SK-N-MC (cell line): ENCODE data around the gene TXLNA.
"Not testable (repeated sequence)": the region's sequence is repeated elsewhere in the genome, so short reads cannot be mapped to it uniquely, and the experiment has no call there.

Experiments
- DNase-seq: peaks from one replicate; pipeline ENCODE4 v3.0.0-alpha.2; 2011; ENCODE audit warnings: low read depth, low spot score
- H3K27ac ChIP-seq: fragments of 200-600 bp; sonication (generic); 2 replicates; pipeline ENCODE4 v1.5.1; 2016; ENCODE audit warnings: mixed run types
- H3K36me3 ChIP-seq: fragments of 200-600 bp; sonication (generic); 2 replicates; pipeline ENCODE4 v1.6.1; 2017; ENCODE audit warnings: antibody characterized with exemption, low read length, mixed read lengths; ENCODE audit not compliant: insufficient read depth
- H3K4me3 ChIP-seq: fragments of 200-600 bp; sonication (generic); 2 replicates; pipeline ENCODE4 v1.5.1; 2016
- H3K9ac ChIP-seq: fragments of 200-600 bp; sonication (generic); 2 replicates; pipeline ENCODE4 v1.8.0; 2017; ENCODE audit warnings: mixed run types, mixed read lengths; ENCODE audit not compliant: insufficient read length
- H3K9me3 ChIP-seq: fragments of 200-600 bp; sonication (generic); 2 replicates; pipeline ENCODE4 v1.6.1; 2017; ENCODE audit warnings: low read depth, mild to moderate bottlenecking, antibody characterized with exemption, low read length, moderate library complexity, mixed read lengths
- EZH2 ChIP-seq: fragments of 200-600 bp; sonication (generic); IDR thresholded peaks from one replicate; pipeline ENCODE4 v1.6.1; 2017; ENCODE audit warnings: antibody characterized with exemption
- FOXP2 ChIP-seq: optimal IDR thresholded peaks from 2 replicates; pipeline ENCODE3; 2011; ENCODE audit warnings: mild to moderate bottlenecking, moderate library complexity; ENCODE audit not compliant: insufficient read depth; ENCODE audit errors: extremely low read length, control extremely low read depth
- POLR2AphosphoS5 ChIP-seq: IDR thresholded peaks from 2 replicates; pipeline ENCODE4 v1.6.1; 2012; ENCODE audit warnings: mild to moderate bottlenecking, low read depth, low read length, borderline replicate concordance

The TXLNA gene

DNA sequence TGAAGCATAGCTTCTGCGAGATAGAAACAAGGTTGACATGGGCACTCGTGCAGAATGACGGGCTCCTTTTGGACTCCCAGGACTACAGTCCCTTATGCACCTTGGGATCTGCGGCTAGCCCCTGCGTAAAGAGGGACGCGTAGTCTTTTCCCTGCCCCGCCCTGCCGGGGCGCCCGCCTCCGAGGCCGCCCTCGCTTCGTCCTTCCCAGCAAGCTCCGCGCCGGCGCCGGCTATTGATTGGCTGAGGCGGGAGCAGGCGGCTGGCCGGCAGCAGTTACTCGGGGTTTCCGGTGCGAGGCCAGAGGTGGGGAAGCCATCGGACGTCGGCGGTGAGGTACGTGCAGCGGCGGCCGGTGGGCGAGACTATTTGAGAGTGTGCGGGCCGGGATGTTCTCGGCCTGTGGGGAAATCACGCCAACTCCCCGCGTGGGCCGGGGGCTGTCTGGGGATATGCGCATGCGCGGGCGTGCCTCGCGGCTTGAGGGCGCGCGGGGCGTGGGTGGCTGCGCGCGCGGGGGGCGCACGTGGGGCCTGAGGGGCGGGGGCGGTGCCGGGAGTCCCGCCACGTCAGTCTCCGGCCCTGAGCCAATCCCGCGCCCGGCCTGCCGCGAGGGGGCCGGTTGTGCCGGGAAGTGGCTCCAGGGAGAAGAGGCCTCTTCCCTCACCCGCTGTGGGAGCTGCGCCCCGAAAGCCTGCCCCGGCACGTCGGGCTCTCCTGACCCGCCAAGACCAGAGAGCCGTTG lies at the start of gene TXLNA:
Gene TXLNA (plus strand): TSS at position 233 of the 743 bp plus-strand sequence. CDS start 671 bp downstream, outside the sequence.
- H3K27ac ChIP-seq: peak within 1 kb of the TSS; percentile 80
- DNase-seq: no peak
- peaks cover 3% of the 10 kb centered on the region; the same call in 1 of the 2 replicates for H3K36me3 ChIP-seq
- TF ChIP-seq POLR2AphosphoS5 (peak; percentile 80; the same call in 1 of the 2 replicates), EZH2 (no peak), FOXP2 (no peak)
- H3K4me3 ChIP-seq: peak within 1 kb of the TSS; percentile 79
- H3K9ac ChIP-seq: peak within 1 kb of the TSS; percentile 88
- H3K9me3 ChIP-seq: no peaks in the 10 kb centered on the region

DNA sequence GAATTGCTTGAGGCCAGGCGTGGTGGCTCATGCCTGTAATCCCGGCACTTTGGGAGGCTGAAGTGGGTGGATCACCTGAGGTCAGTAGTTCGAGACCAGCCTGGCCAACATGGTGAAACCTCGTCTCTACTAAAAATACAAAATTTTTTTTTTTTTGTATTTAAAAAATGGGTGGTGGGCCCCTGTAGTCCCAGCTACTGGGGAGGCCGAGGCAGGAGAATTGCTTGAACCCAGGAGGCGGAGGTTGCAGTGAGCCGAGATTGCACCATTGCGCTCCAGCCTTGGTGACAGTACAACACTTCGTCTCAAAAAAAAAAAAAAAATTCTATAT lies 45.6 kb upstream of the TXLNA start:
- H3K36me3 ChIP-seq, H3K27ac ChIP-seq, H3K9ac ChIP-seq, DNase-seq, H3K9me3 ChIP-seq, H3K4me3 ChIP-seq: not testable (repeated sequence)

DNA sequence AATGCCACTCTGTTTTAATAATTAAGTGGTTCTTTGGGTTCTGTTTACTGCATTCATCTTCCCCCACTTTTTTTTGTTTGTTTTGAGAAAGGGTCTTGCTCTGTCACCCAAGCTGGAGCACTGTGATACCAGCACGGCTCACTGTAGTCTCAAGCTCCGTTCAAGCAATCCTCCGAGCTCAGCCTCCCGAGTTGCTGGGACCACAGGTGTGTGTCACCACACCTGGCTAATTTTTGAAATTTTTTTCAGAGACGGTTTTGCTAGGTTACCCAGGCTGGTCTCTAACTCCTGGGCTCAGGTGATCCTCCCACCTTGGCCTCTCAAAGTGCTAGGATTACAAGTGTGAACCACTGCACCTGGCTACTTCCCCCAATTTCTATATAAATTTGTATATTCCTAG lies 42.4 kb upstream of the TXLNA start:
- Histone ChIP-seq H3K36me3 (no peaks in the 10 kb centered on the region), H3K4me3 (no peak overlapping the region), H3K27ac (no peak overlapping the region), H3K9ac (no peak overlapping the region), H3K9me3 (no peaks in the 10 kb centered on the region)
- DNase-seq: no peak
- TF ChIP-seq EZH2 (no peak), FOXP2 (no peak)

DNA sequence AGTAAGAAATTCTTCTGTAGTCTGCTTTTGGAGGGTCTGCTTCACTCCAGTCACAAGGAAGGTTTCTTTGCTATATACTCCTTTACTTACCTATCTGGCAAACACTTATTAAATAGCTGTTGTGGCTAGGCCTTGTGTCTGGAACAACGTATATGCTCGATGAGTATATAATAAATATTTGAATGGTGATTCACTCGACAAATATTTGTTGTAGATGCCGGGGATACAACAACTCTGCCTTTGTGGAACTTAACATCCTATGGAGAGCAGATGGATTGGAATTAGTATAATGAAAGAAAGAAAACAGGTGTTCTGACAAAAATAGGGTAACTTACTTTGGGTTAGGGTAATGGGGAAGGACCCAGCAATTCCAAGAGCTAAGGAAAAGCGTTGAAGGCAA lies 40.5 kb upstream of the TXLNA start:
- no peak overlapping the region for H3K9ac ChIP-seq
- H3K36me3 ChIP-seq: no peaks in the 10 kb centered on the region
- H3K9me3 ChIP-seq: no peaks in the 10 kb centered on the region
- H3K4me3 ChIP-seq: no peak overlapping the region
- H3K27ac ChIP-seq: 0 out of 2 replicates have a peak overlapping the region, but pooled peaks have one; percentile 10
- TF ChIP-seq POLR2AphosphoS5 (no peak), FOXP2 (no peak), EZH2 (no peak)
- no peak for DNase-seq

DNA sequence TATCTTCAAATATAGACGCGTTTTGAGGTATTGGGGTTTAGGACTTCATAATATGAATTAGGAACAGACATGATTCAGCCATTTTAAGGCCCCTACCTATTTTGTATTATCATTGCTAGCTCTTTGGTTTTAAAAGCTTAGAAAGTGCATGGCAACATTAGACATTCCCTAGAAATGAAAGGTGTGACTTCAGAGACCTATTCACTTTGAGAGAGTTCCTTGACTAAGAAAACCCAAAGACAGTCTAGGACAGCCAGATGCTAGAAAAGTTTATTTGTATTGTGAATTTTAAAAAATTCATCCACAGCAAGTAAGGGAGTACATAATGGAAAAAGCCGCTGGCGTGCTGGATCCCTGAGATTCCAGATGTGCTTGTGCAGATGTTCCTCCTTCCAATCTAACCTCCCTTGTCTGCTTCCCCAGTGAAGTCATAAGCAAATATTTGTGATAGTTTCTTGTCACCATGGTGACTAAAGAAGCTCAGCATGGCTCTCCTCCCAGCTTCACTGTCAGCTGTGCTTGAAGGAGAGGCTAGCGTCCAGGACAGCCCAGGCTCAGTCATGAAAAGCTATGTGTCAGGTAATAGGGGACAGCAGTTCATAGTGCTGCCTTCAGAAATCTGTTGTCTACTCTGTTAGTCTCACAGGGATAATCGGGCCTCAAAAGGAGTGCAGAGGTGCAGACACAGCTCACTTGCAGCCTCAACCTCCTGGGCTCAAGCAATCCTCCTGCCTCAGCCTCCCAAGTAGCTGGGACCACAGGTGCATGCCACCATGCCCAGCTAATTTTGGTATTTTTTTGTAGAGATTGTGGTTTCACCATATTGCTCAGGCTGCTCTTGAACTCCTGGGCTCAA lies 36.8 kb upstream of the TXLNA start:
- no peak overlapping the region for H3K4me3 ChIP-seq
- TF ChIP-seq EZH2 (no peak), FOXP2 (no peak), POLR2AphosphoS5 (no peak)
- peaks cover 8% of the 10 kb centered on the region; the same call in 1 of the 2 replicates for H3K36me3 ChIP-seq
- 0 out of 2 replicates have a peak, but pooled peaks cover 5% of the 10 kb centered on the region for H3K9me3 ChIP-seq
- H3K9ac ChIP-seq: no peak overlapping the region
- no peak for DNase-seq
- peak overlapping the region; percentile 39; the same call in 1 of the 2 replicates for H3K27ac ChIP-seq

DNA sequence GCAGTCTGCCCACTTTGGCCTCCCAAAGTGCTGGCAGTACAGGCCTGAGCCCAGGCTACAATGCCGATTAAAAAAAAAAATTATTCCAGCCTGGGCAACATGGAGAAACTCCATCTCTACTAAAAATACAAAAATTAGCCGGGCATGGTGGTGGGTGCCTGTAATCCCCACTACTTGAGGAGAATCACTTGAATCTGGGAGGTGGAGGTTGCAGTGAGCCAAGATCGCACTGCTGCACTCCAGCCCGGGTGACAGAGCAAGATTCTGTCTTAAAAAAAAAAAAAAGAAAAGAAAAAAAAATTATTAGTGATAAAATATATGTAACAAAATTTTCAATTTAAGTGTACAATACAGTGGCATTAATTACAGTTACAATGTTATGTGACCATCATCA lies 36.2 kb upstream of the TXLNA start:
- not testable (repeated sequence) for H3K9ac ChIP-seq, H3K27ac ChIP-seq, DNase-seq, H3K4me3 ChIP-seq, H3K9me3 ChIP-seq, H3K36me3 ChIP-seq

DNA sequence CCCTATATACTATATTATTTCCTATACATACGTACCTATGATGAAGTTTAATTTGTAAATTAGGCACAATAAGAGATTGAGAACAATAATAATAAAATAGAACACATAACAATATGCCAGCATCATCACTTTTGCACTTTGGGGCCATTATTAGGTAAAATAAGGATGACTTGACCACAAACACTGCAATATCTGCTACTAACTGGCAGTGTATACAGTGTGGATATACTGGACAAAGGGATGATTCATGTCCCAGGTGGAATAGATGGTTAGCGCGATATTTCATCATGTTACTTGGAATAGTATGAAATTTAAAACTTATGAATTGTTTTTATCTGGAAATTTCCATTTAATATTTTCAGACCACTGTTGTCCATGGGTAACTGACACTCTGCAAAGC lies 35.4 kb upstream of the TXLNA start:
- 0 out of 2 replicates have a peak, but pooled peaks cover 5% of the 10 kb centered on the region for H3K9me3 ChIP-seq
- no peak overlapping the region for H3K27ac ChIP-seq
- H3K9ac ChIP-seq: no peak overlapping the region
- no peak for TF ChIP-seq EZH2
- TF ChIP-seq POLR2AphosphoS5: no peak
- TF ChIP-seq FOXP2: no peak
- no peak for DNase-seq
- H3K4me3 ChIP-seq: no peak overlapping the region
- H3K36me3 ChIP-seq: peaks cover 8% of the 10 kb centered on the region; the same call in 1 of the 2 replicates

DNA sequence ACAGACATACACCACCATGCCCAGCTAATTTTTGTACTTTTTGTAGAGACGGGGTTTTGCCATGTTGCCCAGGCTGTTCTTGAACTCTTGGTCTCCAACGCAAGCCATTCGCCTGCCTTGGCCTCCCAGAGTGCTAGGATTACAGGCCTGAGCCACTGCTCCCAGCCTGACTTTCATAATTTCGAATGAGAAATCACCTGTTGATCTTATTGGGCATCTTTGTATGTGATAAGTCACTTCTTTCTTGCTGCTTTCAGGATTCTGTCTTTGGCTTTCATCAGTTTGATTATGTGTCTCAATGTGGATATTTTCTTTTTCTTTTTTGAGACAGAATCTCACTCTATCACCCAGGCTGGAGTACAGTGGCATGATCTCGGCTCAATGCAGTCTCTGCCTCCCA lies 31.7 kb upstream of the TXLNA start:
- not testable (repeated sequence) for DNase-seq, H3K27ac ChIP-seq, H3K4me3 ChIP-seq, H3K9ac ChIP-seq, H3K9me3 ChIP-seq, H3K36me3 ChIP-seq

DNA sequence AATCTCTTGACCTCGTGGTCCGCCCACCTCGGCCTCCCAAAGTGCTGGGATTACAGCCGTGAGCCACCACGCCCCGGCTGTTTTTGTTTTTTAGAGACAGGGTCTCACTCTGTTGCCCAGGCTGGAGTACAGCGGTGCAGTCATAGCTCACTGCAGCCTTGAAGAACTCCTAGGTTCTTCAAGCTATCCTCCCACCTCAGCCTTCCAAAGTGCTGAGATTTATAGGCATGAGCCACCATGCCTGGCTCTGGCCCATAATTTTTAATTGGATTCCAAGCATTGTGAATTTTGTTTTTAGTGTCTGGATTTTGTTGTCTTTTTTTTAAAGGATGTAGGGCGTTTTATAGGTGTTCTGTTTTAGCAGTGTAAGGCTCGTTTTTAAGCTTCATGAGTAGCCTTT lies 28.6 kb upstream of the TXLNA start:
- H3K4me3 ChIP-seq: peak overlapping the region; percentile 72
- peak overlapping the region; percentile 38 for H3K9ac ChIP-seq
- DNase-seq: no peak
- H3K27ac ChIP-seq: peak overlapping the region; percentile 95
- peaks cover 10% of the 10 kb centered on the region for H3K36me3 ChIP-seq
- TF ChIP-seq EZH2 (no peak), FOXP2 (no peak)
- H3K9me3 ChIP-seq: 0 out of 2 replicates have a peak, but pooled peaks cover 5% of the 10 kb centered on the region
